ENCODE data around the gene ANO4.

The ANO4 gene

GRCh38 chr12:100843061-100843460, 48.5 kb downstream of the ANO4 start:
- TF ChIP-seq CTCF (IDR thresholded peaks at IDR 0.05; ENCODE audit: low read depth, low read length): no peak
- DNase-seq (ENCODE audit: low read depth in 2 of 2): no peak
- no peak overlapping the region for H3K4me3 ChIP-seq (replicated peaks in 1 of 2; ENCODE audit: low read depth in 2 of 2, low read length in 2 of 2)

GRCh38 chr12:100845095-100845494, 50.5 kb downstream of the ANO4 start:
- DNase-seq (ENCODE audit: low read depth in 2 of 2): peak in 1 of 2 donors; percentile 15
- TF ChIP-seq CTCF (IDR thresholded peaks at IDR 0.05; ENCODE audit: low read depth, low read length): no peak
- H3K4me3 ChIP-seq (replicated peaks in 1 of 2; ENCODE audit: low read depth in 2 of 2, low read length in 2 of 2): no peak overlapping the region

- H3K4me3 ChIP-seq (replicated peaks in 1 of 2; ENCODE audit: low read depth in 2 of 2, low read length in 2 of 2): no peak overlapping the region
- DNase-seq (ENCODE audit: low read depth in 2 of 2): no peak
- TF ChIP-seq CTCF (IDR thresholded peaks at IDR 0.05; ENCODE audit: low read depth, low read length): no peak
Observed at GRCh38 chr12:100851637-100852036, 57.1 kb downstream of the ANO4 start.

- no peak overlapping the region for H3K4me3 ChIP-seq (replicated peaks in 1 of 2; ENCODE audit: low read depth in 2 of 2, low read length in 2 of 2)
- no peak for DNase-seq (ENCODE audit: low read depth in 2 of 2)
- no peak for TF ChIP-seq CTCF (IDR thresholded peaks at IDR 0.05; ENCODE audit: low read depth, low read length)
Observed at GRCh38 chr12:100857418-100857817, 62.8 kb downstream of the ANO4 start.

GRCh38 chr12:100857971-100858370, 63.4 kb downstream of the ANO4 start:
- peak in 1 of 2 donors; percentile 29 for DNase-seq (ENCODE audit: low read depth in 2 of 2)

GRCh38 chr12:100858656-100859055, 64.1 kb downstream of the ANO4 start:
- no peak for TF ChIP-seq CTCF (IDR thresholded peaks at IDR 0.05; ENCODE audit: low read depth, low read length)
- peak; percentile 5 to 23 for DNase-seq (ENCODE audit: low read depth in 2 of 2)
- no peak overlapping the region for H3K4me3 ChIP-seq (replicated peaks in 1 of 2; ENCODE audit: low read depth in 2 of 2, low read length in 2 of 2)

More at GRCh38 chr12:100857971-100858370, 63.4 kb downstream of the ANO4 start:
- TF ChIP-seq CTCF (IDR thresholded peaks at IDR 0.05; ENCODE audit: low read depth, low read length): no peak
- no peak overlapping the region for H3K4me3 ChIP-seq (replicated peaks in 1 of 2; ENCODE audit: low read depth in 2 of 2, low read length in 2 of 2)

- H3K4me3 ChIP-seq (replicated peaks in 1 of 2; ENCODE audit: low read depth in 2 of 2, low read length in 2 of 2): no peak overlapping the region
- no peak for TF ChIP-seq CTCF (IDR thresholded peaks at IDR 0.05; ENCODE audit: low read depth, low read length)
- no peak for DNase-seq (ENCODE audit: low read depth in 2 of 2)
Observed at GRCh38 chr12:100859063-100859627, 64.6 kb downstream of the ANO4 start.

Data from cardiac fibroblast (primary cell).